LHCN-M2 (cell line): ENCODE data around the gene SMARCC2. TPM values are rescaled to one million over a fixed set of nuclear protein-coding genes. Genes with fewer than 3 reads are reported as not detected.
A peak's percentile ranks its signal among the peaks of the same experiment; 100 is the strongest.

Source experiments
- DNase-seq: peaks from one replicate; pipeline ENCODE4 v3.0.0-alpha.2; 2012; ENCODE audit warnings: low read depth
- total RNA-seq: library from RNA; depleted of rRNA; stranded (reverse); fragments of >200 nt; gene quantifications from 2 replicates; pipeline ENCODE4 v1.2.3, GENCODE V29; 2014

Gene SMARCC2
- total RNA-seq, 1 experiment from 2014 or later: 60.4 TPM

DNA sequence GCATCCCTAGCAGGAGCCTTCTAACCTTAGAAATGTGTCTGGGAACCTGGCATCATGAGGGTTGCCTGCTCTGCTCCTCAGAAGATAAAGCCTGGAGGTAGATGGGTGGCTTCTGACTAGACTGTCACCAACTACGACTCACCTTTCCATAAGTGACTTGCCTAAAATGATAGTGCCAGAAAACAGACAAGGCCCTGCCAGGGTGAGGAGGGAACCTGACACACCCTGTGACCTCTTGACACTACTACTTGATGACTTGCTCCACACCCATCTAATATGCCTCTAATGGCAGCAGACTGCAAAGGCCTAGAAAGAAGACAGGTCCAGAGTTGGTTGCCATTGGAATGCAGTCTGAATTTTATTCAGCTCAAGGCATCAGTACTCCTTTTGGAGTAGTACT, 23.1 kb upstream of the SMARCC2 start:
- no peak for DNase-seq

DNA sequence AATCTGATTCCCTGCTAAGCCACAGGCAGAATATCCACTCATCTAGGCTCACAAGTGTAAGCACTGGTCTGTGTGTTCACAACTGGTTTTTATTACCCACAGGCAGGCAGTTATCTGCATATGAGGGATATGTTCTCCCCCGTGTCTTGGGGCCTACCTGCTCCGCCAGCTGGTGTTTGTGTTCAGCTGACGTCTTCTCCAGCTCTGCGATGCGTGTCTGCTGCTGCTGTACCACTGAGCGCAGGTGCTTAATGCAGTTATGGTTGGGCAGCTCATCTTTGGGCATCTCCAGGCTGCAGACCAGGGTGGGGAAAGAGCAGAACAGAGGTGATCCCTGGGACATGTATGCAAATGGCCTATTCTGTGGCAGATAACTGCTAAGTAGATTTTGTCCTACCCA, 18.7 kb upstream of the SMARCC2 start:
- DNase-seq: no peak

DNA sequence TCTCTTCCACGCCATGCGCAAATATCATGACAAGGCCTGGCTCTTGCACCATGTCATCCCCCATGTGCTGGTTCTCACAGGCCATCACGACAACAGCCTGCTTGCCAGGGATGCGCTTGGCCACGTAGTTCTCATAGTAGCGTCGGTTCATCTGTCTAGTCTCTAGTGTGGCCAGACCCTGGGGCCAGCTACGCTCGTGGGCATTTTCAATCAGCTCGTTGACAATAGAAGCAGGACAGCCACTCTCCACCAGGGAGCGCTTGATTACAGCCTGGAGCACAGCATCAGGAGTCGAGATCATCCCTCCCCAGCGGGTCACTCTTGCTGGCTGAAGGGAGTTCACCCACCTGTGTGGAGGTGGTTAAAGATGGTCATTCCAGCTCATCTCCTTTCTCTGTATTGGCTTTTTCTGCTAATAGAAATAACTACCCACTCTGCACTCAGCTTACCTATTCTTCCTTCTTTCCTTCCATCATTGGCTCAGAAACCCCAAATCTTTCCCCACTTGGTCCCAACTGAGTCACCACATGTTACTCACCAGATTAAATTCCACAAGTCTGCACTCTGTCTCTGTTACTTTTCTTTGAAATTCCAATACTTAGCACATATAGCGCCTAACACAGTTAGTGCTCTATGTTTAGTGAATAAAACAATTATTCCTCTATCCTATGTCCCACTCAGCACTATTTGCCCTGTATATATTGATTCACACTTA, 17.3 kb upstream of the SMARCC2 start:
- peak; percentile 47 for DNase-seq

DNA sequence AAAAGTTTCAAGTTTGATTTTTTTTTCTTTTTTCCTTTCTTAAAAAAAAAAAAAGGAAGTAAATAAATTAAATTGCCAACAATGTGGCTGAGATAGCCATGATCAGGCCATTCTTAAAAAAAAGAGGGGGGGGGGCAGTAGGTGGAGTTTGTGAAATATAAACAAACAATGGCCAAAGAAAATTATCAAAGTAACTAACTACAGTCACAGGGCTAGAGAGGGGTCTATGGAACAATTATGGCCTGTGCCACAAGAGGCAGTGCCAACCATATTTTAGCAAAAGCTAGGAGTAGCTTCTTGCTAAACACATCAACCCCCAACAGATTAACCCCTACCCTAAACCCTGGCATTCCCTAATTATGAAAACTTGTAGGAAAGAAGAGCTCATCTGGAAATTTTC, 16.2 kb upstream of the SMARCC2 start:
- no peak for DNase-seq

DNA sequence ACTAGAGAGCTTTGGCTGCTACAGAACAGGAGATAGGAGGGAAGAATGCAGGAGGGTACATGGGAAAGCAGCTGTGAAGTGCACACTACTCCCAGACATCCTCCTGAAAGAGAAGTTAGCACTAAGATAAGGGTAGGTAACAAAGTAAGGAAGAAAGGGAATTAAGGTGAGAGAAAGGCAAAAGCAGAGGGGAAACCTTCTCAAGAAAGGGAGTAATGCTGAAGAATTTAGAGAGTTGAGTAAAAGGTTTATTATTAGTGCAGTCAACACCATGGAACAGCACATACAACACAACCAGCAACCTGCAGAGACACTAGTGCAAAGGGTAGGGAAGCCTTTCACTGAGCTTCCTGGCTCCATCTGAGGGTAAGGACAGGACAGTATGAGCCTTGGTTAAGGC, 15.0 kb upstream of the SMARCC2 start:
- no peak for DNase-seq

DNA sequence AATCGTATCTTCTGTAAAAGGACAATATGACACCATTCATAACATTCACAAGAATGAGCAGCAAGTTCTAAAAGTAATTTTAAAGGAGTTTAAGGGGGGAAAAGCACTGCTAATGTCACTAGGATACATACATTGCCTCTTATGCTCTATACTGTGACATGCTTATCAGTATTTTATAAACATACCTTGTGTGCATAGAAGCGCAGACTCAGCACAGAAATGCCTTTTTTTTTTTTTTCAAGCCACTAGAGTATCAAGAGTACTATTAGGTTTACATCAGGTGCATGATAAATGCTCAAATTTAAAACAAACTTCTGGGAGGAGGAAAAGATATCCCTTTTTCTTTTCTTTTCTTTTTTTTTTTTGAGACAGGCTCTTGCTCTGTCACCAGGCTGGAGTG, 13.6 kb upstream of the SMARCC2 start:
- DNase-seq: no peak

DNA sequence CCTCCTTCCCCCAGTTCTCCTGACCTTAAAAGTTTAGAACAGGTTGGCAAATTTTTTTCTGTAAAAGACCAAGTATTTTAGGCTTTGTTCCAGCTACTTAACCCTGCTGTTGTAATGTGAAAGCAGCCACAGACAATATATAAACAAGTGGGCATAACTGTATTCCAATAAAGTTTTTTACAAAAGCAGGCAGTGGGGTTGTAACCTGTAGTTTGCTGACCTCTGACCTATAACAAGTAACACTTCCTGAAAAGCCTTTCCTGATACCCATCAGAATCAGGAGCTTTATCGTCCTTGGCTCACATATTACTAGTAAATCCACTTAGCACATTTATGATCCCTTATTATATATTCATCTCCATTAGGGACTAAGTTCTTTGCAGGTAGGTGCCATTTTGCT, 13.1 kb upstream of the SMARCC2 start:
- DNase-seq: no peak

DNA sequence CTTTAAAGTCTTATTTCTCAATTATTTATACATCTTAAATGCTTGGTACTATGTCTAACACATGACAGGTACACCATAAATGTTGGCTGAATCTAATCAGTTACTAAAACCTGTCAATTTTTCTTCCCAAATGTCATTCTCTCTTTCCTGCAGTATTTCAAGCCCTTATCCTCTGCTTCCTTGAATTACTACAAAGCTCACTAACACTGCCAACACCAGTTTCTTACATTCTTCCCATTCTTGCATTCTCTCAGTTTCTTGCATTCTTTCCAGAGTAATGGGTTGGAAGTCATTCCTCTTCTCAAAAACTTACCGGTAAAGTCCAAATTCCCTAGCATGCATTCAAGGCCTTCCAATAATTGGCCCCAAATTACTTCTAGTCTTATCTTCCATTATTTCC, 9.6 kb upstream of the SMARCC2 start:
- DNase-seq: no peak

DNA sequence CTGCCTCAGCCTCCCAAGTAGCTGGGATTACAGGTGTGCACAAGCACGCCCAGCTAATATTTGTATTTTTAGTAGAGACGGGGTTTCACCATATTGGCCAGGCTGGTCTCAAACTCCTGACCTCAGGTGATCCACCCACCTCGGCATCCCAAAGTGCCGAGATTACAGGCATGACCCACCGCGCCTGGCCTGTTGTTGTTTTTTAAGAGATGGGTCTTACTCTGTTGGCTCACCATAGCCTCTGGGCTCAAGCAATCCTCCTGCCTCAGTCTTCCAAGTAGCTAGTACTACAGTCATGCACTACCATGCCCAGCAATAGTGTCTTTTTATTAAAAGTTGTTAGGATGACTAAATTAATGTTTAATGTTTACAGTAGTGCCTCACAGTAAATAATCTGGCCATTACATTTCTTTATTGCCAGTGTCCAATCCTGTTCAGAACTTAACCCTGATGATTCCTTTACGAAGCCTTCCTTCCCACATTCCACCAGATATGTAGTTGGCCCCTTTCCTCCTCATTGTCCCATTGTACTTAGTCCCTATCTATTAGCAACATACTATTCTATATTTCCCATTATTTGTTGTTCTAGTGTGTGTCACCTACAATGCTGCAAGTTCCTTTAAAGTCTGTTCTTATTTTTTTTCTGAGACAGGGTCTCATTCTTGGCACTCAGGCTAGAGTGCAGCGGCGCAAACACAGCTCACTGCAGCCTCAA, 8.8 kb upstream of the SMARCC2 start:
- DNase-seq: no peak

DNA sequence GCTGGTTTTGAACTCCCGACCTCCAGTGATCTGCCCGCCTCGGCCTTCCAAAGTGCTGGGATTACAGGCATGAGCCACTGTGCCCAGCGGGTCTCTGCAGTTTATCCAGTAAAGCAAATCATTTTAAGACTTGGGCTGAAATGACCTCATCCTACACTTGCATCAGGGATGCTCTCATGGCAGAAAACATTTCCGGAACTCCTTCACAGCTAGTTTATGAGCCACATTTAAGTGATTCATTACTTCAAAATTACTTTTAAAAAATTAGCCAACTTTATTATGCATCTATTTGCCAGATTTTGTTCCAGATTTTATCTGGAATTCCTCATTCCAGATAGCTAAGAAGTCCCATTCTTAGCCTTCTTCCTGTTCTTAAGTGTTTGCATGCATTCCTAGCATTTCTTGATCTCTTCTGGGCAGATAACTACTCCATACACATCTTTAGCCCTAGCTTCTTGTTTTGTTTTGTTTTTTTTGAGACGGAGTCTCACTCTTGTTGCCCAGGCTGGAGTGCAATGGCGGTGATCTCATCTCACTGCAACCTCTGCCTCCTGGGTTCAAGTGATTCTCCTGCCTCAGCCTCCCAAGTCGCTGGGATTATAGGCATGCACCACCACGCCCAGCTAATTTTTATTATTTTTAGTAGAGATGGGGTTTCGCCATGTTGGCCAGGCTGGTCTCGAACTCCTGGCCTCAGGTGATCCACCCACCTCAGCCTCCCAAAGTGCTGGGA, 7.7 kb upstream of the SMARCC2 start:
- peak; percentile 73 for DNase-seq

DNA sequence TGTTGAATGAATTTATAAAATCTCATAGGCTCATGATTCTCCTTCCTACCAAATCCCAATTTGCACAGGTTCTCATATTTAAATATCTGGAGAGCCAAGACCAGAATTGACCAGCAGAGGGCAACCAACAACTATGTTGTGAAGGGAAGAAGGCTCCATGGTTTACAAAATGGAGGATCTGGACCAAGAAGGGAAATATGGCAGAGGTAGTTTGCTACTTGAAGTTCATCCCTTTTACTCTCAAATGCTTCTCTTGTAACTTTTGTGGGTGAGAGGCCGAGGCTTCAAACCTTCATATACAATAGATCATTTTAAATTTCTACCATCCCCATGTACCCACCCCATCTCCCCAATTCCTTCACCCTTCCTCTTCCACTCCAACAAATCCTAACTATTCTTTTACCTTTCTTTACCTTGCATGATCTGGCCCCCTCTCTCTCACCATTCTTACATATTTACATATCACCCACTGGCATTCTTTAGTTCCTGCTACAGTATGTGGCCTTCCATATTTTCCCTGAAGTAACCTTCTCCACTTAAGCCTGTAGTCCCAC, 3.8 kb upstream of the SMARCC2 start:
- DNase-seq: peak; percentile 83

DNA sequence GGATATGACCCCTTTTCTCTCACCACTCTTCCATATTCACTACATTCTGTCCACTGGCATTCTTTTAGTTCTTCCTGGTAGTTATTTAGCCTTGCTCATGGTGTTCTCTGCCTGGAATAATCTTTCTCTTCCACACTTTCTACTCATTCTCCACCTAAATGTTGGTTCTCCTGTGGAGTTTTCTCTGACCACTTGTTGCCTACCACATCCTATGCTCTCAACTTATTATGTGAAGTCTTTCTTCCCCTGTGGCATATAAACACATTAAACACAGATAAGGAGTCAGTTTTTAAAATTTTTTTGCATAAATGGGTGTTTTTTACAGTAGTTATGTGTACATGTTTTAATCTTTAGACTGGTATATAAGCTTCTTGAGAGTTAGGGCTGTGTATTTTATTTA, 3.3 kb upstream of the SMARCC2 start:
- DNase-seq: no peak

DNA sequence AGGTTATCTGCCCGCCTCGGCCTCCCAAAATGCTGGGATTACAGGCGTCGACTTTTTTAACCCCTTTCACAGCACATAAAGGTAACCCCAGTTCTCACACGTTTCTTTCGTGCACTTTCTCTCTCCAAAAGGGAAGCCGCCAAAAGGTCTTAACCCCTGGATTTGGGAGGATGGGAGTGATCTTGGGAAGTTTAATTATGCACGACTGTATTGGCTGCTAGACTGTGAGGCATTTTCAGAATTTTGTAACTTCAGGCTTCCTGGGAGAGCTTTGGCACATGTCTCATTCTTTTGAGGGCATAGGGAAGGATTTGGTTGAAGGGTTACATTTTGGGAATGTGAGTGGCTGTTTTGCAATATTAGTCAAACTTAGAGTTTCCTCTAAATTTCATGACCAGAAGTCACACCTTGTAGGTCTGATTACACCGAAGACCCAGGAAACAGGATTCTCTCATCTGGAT, 1.4 kb upstream of the SMARCC2 start:
- no peak for DNase-seq

DNA sequence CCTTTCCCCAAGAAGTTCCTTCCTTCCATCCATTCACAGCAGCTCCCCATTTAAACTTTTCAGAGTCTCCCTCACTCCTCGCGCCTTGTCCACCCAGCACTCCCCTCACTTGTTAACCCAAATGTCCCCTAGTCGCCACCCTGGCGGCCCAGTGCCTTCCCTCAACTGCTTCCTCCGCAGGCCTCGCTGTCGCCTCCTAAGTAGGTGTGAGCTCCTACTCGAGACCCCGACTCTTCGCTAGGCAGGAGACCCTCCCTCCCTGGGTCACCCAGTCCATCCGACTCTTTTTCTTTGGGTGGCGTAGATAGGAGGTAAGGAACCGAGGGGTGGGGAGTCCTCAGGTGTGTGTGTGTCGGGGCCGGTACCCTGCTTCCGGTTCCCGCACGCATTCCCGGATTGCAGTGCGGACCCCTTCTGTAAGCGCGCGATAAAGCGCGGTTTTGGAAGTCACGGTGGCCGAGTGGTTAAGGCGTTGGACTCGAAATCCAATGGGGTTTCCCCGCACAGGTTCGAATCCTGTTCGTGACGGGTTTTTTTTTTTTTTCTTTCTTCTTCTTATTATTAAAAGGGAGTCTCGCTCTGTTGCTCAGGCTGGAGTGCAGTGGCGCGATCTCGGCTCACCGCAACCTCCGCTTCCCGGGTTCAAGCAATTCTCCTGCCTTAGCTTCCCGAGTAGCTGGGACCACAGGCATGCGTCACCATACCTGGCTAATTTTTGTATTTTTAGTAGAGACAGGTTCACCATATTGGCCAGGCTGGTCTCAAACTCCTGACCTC, 823 bp upstream of the SMARCC2 start:
- DNase-seq: peak; percentile 86

DNA sequence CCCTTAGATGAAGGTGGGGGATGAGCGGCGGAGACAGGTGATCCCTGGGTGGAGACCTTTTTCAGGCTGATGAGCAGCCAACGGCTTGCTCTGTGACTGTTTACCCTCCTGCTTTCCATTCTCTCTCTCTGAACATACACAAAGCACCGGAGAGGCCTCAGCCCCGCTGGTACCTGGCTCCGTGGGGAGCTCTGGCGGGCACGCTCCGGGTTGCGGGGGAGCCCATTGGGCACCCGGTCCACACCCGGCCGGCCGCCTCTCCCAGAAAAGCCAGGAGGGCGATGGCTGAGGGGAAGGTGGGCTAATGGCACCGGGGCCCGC, 545 bp downstream of the SMARCC2 start:
- DNase-seq: no peak

DNA sequence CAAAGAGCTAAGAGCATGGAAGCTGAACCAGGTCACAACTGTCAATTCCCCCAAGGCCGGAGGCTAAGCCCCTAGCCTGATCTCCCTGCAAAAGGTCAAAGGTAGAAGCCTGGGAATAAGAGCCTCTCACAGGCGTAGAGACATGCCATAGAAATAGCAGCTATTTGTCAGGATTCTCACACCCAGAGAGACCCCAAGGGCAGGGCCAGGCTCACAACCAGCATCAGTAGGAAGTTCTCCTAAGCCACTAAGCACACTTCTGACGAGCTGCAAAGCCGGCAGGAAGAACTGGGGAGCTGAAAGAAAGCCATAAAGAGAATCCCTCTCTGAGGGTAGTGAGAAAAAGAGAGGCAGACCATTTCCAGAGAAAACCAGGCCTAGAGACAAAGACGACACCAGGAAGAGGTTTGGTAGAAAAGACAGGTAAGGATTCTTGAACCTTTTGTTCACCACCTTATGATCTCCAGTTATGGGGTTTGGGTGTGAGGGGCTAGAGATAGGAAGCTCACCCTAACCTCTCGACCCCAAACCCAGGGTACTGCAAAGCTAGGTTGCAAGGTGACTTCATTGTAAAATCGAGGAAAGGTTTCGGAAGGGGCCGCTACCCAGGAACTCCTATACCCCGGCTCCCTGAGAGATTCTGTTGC, 1.0 kb downstream of the SMARCC2 start:
- no peak for DNase-seq

DNA sequence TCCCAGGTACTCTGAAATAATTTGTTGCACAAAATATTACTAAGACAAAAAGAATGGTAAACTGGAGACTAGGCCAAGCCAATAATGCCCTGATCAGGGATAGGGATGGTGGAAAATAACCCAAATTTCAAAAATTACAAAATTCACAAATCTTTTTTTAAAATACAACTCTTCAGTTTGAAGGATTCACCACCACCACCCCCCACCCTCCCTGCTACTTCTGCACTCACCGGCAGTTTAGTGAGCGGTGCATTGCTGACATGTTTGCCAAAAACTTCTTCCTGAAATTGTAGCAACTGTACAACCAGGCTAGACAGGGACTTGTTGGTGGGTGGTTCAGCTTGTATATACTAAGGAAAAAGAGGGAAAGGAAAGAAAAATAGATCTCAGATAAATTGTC, 2.3 kb downstream of the SMARCC2 start:
- DNase-seq: no peak

DNA sequence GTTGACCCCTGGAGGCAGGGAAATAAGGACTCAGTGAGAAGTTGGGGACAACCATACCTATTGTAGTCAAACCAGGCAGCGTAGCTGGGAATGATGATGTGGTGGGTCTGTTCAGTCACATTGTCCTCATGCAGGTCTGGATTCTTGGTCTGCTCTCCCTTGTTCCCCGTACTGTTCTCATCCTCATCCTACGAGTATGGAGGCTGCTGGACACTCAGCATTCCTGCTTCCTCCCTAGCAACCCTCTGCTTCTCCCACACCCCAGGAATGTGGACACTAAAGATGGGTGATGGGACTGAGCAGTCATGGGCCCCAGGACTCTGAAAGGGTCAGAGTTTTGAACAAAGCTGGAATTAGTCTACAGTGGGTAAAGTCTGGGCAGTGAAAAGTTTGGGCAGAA, 10.9 kb downstream of the SMARCC2 start:
- no peak for DNase-seq

DNA sequence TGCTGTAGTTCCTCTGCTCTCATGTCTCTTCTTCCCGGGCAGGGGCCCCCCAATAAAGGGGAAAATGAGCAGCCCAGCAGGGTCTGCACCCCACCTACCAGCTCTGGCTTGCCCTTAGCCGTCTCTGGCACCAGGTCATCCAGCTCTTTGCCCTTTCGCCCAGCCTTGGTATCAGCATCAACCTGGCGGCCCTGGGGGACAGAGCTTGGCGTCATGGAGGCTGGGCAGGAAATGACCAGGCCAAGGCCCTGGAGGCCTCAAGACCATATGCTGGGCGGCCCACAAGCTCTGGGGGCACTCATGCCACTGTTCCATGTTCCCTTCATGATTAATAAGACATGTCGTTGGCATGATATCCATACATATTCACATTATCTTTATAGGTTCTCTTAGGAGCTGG, 16.4 kb downstream of the SMARCC2 start:
- DNase-seq: no peak

DNA sequence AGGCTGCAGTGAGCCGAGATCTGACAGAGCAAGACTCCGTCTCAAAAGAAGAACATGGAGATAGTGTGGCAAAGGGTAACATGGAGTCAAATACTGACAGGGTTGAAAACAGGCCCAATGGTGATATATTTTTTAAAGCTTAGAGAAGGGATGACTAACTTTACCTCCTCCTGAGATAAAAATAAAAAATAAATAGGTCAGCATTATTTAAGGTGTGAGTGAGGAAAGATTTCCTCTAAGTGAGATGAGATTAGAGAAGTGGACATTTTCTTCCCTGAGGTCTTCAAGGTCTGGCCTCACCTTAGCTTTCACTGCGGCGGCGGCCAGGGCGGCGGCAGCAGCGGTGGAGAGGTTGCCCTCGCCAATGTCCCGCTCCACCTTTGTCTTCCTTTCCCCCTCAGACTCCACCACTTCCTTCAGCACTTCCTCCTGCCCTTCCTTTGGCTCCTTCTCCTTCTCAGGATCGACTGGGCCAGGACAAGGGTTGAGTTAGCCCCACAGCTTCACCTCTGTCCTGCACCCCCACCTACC, 20.0 kb downstream of the SMARCC2 start:
- DNase-seq: no peak

DNA sequence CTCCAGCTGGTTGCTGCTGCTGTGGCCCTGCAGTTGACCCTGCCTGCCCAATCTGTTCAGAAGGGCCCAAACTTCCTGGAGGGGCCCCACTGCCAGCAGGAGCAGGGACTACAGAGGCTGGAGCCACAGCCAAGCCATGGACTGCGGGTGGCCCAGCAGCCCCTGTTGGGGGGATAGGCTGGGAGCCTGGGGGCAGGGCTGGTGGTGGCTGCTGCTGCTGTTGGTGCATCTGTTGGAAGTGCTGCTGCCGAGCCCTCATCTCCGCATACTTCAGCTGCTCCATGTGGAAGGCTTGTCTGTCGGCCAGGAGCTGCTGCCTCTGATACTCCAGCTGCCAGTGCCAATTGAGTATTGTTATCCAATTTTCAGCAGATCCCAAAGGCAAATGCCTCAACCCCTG, 23.9 kb downstream of the SMARCC2 start:
- DNase-seq: peak; percentile 67
